ENCODE results near the gene SNTG2.

Gene SNTG2

DNA sequence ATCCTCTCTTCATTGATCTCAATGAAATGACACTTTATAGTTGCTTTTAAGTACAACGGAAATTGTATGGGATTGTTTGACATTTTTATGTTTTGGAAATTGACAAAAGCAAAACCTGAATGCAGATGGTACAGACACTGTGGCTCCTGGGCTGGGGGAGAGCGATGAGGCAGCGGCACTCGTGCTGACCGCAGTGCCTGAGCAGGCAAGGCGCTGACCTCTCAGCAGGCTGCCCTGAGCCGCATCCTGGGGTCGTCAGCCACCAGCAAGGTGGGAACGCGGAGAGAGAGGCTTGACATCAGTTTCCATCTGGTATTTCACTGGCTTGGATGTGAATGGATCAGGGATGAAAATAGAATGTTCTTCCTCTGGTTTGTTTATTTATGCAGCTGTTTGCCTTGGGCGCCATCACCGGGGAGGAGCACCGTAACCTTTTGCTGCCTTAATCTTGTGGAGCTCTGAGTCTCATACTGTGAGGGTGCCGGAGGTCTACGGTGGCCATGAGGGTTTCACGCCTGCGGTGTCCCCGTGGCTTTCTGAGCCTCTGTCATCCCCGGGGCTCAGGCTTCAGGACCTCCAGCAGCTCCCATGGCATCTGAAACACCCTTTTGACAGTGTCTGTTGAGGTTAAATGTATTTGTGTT, 367.8 kb downstream of the SNTG2 start:
- DNase-seq (ENCODE audit: low read depth), result no peak
- H3K4me3 ChIP-seq (ENCODE audit: low read depth, low read length), result no peak overlapping the region

DNA sequence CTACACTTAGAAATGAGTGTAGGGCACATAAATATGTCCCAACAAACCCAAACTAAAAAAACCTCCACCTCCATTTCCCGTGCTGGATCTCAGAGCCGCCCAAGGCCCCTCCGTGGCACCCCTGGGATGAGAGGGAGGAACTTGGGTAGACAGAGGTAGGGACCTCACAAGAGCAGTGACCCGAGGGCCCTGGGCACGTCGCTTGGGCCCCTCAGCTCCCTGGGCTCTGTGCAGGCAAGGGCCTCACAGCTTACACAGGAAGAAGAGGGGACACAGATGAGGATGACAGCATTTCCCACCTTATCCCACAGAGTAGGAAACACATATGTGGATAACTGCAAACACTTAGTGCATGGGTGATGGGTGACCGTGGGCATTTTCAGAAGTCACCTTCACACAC, 368.7 kb downstream of the SNTG2 start:
- DNase-seq (ENCODE audit: low read depth), result no peak
- no peak overlapping the region for H3K4me3 ChIP-seq (ENCODE audit: low read depth, low read length)

DNA sequence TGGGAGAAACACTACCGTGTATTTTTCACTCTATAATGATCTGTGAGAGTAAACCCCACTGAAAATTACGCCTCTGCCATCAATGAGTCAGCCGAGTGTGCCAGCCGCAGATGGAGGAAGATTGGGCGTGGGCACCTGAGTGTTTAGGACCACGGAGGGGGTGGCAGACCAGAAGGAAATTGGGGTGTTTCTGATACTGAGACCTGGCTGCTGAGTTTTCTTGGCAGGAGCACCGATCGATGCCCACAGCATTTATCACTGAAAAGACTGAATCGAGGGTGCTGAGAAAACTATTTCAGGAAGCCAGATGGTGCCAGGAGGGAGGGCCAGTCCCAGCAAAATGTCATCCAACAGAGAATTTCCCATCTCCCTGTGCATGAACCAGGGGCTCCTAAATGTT, 370.7 kb downstream of the SNTG2 start:
- DNase-seq (ENCODE audit: low read depth), result no peak
- no peak overlapping the region for H3K4me3 ChIP-seq (ENCODE audit: low read depth, low read length)

DNA sequence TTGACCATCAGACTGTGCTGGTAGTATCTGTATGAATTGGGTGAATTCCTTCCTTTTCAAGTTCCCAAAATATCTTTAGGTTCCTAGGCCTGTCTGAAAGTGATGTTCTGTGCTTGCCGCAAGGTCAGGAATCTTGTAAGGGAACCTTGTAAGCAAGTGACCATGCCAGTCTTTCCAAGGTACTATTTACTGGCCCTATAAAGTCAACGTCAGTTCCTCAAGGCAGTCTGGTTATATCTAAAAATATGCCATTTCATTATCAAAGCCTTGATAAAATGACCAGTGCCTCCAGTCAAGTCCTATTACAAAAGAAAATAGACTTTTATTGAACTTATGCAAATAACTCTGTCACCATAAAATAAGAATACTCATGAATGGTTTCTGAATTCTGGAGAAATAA, 374.2 kb downstream of the SNTG2 start:
- no peak overlapping the region for H3K4me3 ChIP-seq (ENCODE audit: low read depth, low read length)
- no peak for DNase-seq (ENCODE audit: low read depth)

DNA sequence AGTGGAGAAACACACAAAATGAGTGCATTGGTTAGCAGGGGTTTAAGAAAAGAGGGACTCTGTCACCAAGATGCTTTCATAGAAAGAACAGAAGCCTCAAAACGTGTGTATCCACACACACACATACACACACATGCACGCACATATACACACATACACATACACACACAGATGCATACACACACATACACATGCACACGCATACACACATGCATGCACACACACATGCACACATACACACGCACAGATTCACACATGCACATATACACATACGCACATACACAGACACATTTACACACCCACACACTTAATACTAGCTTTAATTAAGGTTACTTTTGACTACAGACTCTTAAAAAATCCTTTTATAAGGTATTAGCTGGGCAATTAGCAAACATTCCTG, 378.0 kb downstream of the SNTG2 start:
- H3K4me3 ChIP-seq (ENCODE audit: low read depth, low read length), result no peak overlapping the region
- no peak for DNase-seq (ENCODE audit: low read depth)

DNA sequence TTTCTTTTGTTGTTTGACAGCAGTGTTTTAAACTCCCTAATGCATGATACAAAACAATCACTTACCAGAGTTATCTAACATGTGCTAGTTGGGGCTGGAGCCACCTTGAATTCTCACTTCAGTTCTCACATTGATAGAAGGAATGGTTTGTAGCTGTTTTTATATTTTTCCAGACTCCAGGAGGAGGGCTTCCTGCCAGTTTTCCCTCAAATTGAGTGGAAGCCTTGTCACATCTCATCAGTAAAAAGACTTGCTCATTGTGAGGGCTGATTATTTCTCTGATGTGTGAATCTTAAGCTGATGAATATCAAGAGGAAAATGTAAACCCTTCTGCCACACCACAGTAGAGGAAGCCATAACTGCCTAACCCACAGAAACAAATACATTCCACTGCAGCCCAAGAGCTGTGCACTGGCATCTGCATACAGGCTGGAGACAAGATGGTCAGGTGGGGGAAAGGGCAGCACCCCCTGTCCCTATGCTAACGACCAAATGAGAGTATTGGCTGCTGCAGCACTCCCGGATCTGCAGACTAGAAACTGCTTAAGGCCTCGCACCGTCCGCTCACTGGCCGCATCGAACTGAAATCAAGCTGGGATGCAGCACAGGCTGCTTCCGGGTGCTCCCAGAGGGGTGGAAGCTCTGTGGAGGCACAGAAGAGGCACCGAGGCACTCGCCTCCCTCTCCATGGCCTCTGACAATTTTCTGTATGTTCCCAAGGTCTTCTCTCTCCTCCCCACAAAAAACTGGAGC, 388.9 kb downstream of the SNTG2 start:
- no peak for DNase-seq (ENCODE audit: low read depth)
- H3K4me3 ChIP-seq (ENCODE audit: low read depth, low read length), result no peak overlapping the region

DNA sequence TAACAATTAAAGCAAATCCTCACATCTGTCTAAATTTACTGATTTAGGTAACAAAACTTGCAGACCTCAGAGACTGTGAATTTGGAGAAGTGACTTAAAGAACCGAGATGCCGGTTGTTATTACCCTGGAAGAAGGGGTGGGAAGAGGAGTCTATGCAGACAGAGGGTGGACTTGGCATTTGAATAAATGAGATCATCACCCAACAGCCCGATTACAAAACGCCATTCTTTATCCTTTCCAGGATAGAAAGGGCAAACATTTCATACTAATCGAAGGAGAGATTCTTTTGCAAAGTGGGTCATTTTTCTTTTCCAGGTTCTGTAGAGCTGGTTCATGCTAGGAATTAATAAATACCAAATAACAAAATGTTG, 389.5 kb downstream of the SNTG2 start:
- no peak for DNase-seq (ENCODE audit: low read depth)
- H3K4me3 ChIP-seq (ENCODE audit: low read depth, low read length), result no peak overlapping the region

DNA sequence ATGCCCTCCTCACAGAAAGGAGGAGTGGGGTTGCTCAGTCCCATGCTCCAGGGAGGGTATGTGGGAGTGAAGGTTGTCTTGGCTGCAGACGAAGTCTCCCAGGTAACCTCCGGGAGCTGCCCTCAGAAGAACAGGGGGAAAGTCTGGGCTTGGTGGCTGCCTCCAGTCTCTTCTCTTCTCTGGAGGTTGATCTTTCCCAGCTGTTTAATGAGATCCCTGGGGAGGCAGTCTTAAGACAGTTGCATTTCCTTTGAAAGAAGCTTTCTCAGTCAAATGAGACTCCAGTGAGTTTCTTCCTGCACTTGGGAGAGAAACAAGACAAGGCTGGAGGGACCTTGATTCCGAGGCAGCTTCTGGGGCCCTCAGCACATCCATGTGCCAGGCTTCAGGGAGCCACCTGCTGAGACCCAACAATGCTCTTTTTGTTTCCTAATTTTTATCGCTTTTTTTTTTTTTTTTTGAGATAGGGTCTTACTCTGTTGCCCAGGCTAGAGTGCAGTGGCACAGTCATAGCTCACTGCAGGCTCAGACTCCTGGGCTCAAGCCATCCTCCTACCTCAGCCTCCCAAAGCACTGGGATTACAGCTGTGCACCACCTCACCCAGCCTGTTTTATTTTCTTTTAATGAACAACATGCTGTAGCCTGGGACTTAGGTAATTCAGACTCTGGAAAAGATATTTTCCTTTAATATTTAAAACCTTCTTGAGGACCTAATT, 390.9 kb downstream of the SNTG2 start:
- H3K4me3 ChIP-seq (ENCODE audit: low read depth, low read length), result no peak overlapping the region
- no peak for DNase-seq (ENCODE audit: low read depth)

DNA sequence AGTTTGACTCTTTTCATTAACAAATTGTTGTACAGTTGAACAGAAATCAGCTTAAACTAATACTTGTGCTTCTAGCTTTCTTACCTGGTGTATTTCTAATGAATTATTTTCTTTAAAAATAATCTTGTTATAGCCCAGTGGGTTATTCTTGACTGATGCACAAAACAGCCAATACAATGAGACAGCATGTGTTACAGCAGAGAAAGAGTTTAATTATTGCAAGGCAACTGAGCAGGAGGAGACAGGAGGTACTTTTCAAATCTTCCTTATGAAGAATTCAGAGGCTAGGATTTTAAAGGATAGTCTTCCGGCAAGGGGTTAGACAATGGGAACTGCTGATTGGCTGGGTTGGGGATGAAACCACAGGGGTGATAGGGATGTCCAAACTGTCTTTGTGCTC, 398.1 kb downstream of the SNTG2 start:
- DNase-seq (ENCODE audit: low read depth), result no peak
- H3K4me3 ChIP-seq (ENCODE audit: low read depth, low read length), result no peak overlapping the region

DNA sequence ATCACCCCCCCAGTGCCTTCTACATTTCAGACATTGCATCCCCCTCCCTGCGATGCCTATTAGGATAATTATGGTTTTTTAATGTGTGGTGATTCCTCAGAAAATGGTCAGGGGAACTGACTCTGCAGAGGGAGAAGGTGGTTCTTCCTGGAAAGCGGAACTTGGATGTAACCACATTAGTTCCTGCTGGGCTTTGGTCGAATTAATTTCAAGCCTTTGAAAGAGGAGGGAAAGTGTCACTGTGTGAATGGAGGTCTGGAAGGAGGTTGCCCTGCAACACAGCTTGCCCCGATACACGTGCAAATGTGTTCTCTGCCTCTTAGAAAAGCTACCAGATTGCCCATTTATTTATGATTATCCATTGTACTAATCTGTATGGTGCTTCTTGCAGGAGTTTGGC, 399.5 kb downstream of the SNTG2 start:
- DNase-seq (ENCODE audit: low read depth), result no peak
- H3K4me3 ChIP-seq (ENCODE audit: low read depth, low read length), result no peak overlapping the region

DNA sequence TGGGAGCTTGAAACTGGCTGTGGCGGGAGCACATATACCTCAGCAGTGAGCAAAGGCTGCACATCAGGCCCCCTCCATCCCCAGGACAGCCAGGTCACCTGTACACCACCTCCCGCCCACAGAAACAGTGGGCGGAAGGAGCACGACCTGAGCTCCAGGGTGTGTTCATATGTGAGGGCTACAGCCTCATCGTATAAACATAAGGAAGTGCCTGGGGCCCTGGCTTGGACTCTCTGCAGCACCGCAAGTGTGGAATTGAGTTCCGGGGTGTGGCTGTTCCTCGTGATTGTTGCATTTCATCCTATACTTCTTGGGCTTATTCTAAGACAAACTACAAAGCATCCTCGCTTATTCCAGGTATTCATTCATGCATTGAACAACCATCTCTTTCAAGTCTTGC, 402.5 kb downstream of the SNTG2 start:
- no peak overlapping the region for H3K4me3 ChIP-seq (ENCODE audit: low read depth, low read length)
- no peak for DNase-seq (ENCODE audit: low read depth)

DNA sequence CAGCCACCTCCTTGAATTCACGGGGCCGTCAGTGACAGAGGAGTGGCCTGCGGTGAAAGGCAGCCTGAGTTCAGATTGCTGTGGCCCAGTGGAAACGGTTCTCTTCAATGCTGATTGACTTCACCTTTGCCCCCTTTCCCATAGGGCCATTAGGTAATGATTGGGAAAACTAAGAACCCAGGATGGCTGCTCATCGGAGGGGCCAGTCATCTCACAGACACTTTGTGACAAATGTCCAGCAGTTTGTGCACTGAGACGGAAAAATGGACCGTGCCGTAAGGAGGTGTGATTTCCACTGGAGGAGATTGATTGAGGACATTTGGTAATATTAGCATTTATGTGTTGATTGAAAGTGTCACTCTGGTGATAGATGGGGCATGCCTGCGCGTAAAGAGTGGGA, 402.9 kb downstream of the SNTG2 start:
- DNase-seq (ENCODE audit: low read depth), result no peak
- H3K4me3 ChIP-seq (ENCODE audit: low read depth, low read length), result no peak overlapping the region

DNA sequence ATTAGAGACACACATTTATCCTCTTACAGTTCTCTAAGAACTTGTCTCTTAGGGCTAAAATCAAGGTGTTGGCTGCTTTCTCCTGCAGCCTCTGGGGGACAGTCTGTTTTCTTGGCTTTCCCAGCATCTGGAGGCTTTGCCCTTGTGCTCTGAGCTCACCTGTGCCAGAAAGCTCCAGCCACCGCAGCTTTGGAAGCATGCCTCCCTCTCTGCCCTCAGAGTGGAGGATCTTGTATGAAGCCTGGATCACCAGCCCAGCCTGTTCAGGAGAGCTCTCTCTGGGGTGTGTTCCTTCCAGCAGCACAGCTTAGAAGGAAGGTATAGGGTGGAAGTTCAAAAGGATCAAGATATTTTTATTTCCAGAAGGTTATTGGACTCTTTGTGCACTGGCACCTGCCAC, 409.5 kb downstream of the SNTG2 start:
- no peak for DNase-seq (ENCODE audit: low read depth)
- no peak overlapping the region for H3K4me3 ChIP-seq (ENCODE audit: low read depth, low read length)

DNA sequence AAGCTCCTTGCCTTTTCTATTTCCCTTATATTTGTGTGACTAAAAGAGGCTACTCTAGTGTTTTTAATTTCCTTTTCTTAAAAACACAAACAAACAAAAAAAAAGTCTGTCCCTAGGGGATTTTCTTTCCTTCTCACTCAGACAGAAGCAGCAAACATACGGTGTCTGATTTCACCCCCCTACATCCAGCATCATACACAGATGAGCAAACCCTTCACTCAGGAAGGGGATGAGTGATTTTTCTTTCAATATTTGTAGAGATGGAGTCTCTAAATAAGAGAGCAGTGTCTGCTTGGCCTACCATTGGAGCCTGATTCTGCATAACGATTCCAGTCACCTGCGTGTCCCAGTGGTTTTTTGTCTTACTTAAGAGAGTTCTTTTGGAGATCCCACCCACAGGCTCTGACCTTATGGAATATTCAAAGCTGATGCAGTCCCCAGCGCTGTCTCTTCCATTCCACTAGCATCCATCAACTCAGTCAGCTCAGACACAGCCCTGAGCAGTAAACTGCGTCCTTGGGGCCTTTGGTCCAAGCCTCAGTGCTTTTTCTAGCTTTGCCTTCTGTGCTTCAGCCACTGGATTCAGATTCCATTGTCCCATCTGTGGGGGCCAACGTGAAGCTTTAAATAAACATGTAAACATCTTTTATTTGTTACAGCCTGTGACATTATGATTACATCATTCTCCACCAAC, 410.1 kb downstream of the SNTG2 start:
- no peak overlapping the region for H3K4me3 ChIP-seq (ENCODE audit: low read depth, low read length)
- DNase-seq (ENCODE audit: low read depth), result no peak

DNA sequence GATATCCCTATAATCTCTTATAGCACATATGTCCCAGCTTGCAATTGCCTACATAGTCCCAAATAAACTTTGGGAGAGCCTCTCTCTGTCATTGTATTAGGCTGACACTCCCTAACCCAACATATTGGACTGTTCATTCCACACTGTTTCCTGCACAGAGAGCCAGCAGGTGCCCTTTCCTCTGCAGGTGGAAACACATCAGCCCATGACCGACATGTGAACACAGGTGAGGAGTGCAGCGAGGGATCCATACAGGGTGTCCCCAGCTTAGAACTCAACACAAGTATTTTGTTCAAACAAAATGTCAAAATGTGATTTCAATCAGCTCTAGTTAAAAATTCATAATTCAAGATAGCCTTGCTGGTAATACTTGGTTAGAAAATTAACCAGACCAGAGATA, 412.7 kb downstream of the SNTG2 start:
- no peak for DNase-seq (ENCODE audit: low read depth)
- no peak overlapping the region for H3K4me3 ChIP-seq (ENCODE audit: low read depth, low read length)

DNA sequence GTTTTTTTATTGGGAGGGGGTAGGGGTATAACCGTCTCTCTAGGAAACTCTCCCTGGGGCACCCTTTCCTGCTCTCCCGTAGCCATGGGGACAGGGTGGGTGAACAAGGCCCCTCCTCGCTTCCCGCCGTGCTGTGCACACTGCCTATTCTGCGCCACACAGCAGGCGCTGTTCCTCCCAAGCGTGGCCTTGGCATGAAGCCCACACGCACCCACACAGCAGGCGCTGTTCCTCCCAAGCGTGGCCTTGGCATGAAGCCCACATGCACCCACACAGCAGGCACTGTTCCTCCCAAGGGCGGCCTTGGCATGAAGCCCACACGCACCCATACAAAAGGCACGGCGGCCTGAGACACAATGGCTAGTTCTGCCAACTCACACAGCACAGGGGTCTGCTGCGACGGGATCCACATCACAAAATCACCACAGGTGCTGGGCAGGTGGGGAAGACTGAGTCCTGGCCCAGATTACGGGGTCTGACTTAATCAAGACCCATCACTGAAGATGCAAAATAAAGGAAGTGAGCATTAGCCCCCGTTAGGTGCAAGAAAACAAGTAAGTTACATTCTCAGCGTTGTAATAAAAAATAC, 416.0 kb downstream of the SNTG2 start:
- DNase-seq (ENCODE audit: low read depth), result no peak
- H3K4me3 ChIP-seq (ENCODE audit: low read depth, low read length), result no peak overlapping the region

DNA sequence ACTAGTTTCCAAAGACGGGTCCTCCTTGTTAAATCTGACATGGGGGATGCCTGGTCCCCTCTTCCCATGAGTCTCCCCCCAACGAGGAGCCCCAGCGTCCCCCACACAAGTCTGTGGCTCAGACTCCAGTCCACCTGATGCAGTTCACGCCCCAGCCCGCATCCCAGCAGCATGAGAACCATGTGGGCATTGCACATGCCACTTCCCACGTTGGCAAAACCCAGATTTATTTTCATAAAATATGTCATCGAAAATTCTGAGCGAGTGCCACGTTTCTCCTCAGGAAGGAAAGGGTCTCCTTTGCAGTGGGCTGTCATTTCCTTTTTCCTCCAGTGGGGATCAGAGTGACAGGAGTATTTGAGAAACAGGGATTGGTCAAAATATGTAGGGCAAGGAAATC, 417.0 kb downstream of the SNTG2 start:
- H3K4me3 ChIP-seq (ENCODE audit: low read depth, low read length), result no peak overlapping the region
- DNase-seq (ENCODE audit: low read depth), result no peak

DNA sequence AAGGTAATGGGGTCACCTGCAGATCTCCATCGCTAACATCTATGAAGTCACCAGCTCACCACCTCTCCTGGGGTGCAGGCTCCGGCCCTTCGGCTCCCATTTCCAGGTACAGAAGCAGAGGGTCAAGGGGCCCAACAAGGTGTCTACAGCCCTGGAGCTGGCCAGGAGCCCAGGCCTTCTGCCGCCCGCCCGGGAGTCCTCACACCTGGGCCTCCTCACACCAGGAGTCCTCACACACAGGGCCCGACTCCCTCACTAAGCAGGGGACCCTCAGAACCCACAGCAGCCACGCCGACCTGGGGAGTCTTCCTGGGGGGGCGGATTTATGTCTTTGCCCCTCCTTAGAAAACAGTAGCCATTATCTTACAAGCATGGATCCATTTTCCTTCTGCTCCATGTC, 419.3 kb downstream of the SNTG2 start:
- H3K4me3 ChIP-seq (ENCODE audit: low read depth, low read length), result no peak overlapping the region
- DNase-seq (ENCODE audit: low read depth), result no peak

DNA sequence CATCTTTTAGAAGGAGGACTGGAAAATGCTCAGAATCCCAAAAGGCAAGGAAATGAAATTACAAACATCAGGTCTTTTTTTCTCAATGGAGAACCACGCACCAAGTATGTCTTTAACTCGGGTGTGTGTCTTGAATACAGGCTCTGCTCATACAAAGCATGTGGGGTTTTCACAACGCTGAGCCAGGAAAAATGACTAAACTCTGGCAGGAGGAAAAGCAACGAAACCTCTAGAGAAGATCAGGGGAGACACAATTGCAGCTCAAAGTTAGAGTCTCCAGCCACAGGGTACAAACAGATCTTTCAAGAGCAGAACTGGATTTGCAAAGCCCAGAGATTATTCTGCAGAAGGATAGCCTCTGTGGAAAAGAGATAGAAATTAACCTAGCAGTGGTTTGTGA, 419.8 kb downstream of the SNTG2 start:
- DNase-seq (ENCODE audit: low read depth), result no peak
- H3K4me3 ChIP-seq (ENCODE audit: low read depth, low read length), result no peak overlapping the region

DNA sequence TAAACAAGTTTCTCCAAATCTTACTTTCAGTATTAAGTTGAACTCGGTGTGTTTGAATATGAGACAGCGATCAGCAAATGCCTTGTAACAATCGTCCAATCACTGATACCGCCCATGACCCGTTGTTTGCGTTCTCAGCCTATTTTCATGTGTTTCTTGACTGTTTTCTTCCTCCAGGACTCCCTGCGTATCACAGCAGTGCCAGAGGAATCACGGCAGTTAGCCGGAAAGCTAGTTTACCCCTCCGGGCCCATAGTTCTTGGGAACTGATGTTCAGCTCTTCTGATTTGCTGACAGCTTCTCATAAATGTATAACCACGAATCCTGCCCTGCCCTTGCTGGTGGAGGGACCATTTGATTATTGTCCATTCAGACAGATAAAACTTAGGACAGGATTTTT, 420.4 kb downstream of the SNTG2 start:
- no peak for DNase-seq (ENCODE audit: low read depth)

More for the DNA sequence above, 420.4 kb downstream of the SNTG2 start:
- H3K4me3 ChIP-seq (ENCODE audit: low read depth, low read length), result no peak overlapping the region

Data from skeletal muscle cell (primary cell).